VCaP (cell line): Measurements from ENCODE around the gene STXBP5.
A peak's percentile ranks its signal among the peaks of the same experiment; 100 is the strongest.

ENCODE experiments used
- H3K27ac ChIP-seq: fragments of 450-650 bp; 2 replicates; pipeline ENCODE4 v1.5.1; 2017
- CTCF ChIP-seq: fragments of 450-650 bp; conservative IDR thresholded peaks from 2 replicates; pipeline ENCODE4 v1.5.1; 2017; ENCODE audit warnings: mild to moderate bottlenecking, moderate library complexity

STXBP5 gene

GRCh38 chr6:147221739-147222138 is 17.5 kb downstream of the STXBP5 start:
- H3K27ac ChIP-seq = peak overlapping the region; percentile 36; the same call in 1 of the 2 replicates
- TF ChIP-seq CTCF = no peak

- TF ChIP-seq CTCF = peak; percentile 67
- peak overlapping the region; percentile 36; the same call in 1 of the 2 replicates for H3K27ac ChIP-seq
These were observed 18.1 kb downstream of the STXBP5 start for GRCh38 chr6:147222160-147222838.

- TF ChIP-seq CTCF = no peak
- H3K27ac ChIP-seq = no peak overlapping the region
These were observed 19.5 kb downstream of the STXBP5 start for GRCh38 chr6:147223736-147224135.

GRCh38 chr6:147226163-147226724 is 22.0 kb downstream of the STXBP5 start:
- TF ChIP-seq CTCF = no peak

GRCh38 chr6:147226877-147227276 is 22.7 kb downstream of the STXBP5 start:
- TF ChIP-seq CTCF = no peak
- no peak overlapping the region for H3K27ac ChIP-seq

More at GRCh38 chr6:147226163-147226724, 22.0 kb downstream of the STXBP5 start:
- no peak overlapping the region for H3K27ac ChIP-seq

- no peak for TF ChIP-seq CTCF
- no peak overlapping the region for H3K27ac ChIP-seq
These were observed 23.6 kb downstream of the STXBP5 start for GRCh38 chr6:147227770-147228320.

- no peak for TF ChIP-seq CTCF
These were observed 27.4 kb downstream of the STXBP5 start for GRCh38 chr6:147231589-147231988.

More at GRCh38 chr6:147231589-147231988, 27.4 kb downstream of the STXBP5 start:
- H3K27ac ChIP-seq = no peak overlapping the region
